Stimulated activated effector memory CD8-positive, alpha-beta T cell treated with anti-CD3 and anti-CD28 coated beads, Interleukin-12 subunit alpha, Interleukin-12 subunit beta, amount 100 ng/mL, for 72 hours (primary cell): ENCODE measurements around the gene FBXO47.
A peak's percentile ranks its signal among the peaks of the same experiment; 100 is the strongest.
"Not testable (repeated sequence)": the region's sequence is repeated elsewhere in the genome, so short reads cannot be mapped to it uniquely, and the experiment has no call there.

Source experiments
- ATAC-seq: fragments of 150-1000 bp; cut with Tn5 transposase; 2 replicates; pipeline ENCODE4 v1.10.0; 2021
- DNase-seq, 2 donors: peaks; one replicate each; pipeline ENCODE4 v3.0.0; 2021 to 2022; ENCODE audit warnings: low spot score in 2 of 2
- H3K27ac Mint-ChIP-seq: one replicate; pipeline ENCODE4 v1.8.0; 2022; ENCODE audit warnings: mild to moderate bottlenecking, mixed read lengths
- H3K36me3 Mint-ChIP-seq: one replicate; pipeline ENCODE4 v1.8.0; 2022; ENCODE audit warnings: mild to moderate bottlenecking, mixed read lengths
- H3K4me1 Mint-ChIP-seq: one replicate; pipeline ENCODE4 v1.8.0; 2022; ENCODE audit warnings: mixed read lengths
- H3K4me3 Mint-ChIP-seq: one replicate; pipeline ENCODE4 v1.8.0; 2022; ENCODE audit warnings: mild to moderate bottlenecking, mixed read lengths
- H3K9me3 Mint-ChIP-seq: one replicate; pipeline ENCODE4 v1.8.0; 2022; ENCODE audit warnings: mixed read lengths

The FBXO47 gene

DNA sequence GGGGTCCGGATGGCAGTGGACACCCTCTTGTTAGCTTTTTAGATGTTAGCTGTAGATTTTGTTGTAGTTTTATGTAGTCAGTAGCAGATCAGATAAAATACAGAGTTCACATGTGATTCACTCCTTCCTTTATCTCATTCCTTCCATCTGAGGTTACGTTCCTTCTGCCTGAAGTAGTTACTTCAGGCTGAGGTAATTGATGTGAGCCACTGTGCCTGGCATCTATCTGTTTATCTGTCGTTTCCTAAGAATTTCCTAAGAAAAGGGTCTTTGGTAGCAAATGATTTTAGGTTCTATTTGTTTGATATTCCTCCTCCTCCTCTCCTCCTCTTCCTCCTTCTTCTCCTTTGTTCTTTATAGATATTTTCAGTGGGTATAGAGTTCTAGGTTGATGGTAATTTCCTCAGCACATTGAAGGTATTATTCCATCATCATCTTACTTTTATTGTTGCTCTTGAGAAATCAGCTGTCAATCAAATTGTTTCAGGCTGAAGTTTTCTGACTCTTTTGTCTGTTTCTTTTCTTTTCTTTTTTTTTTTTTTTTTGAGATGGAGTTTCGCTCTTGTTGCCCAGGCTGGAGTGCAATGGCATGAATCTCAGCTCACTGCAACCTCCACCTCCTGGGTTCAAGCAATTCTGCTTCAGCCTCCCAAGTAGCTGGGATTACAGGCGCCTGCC, 29.6 kb upstream of the FBXO47 start:
- Mint-ChIP-seq H3K4me3 (no peak overlapping the region), H3K36me3 (no peaks in the 10 kb centered on the region), H3K9me3 (peaks cover 18% of the 10 kb centered on the region), H3K4me1 (peaks cover 3% of the 10 kb centered on the region), H3K27ac (no peak overlapping the region)
- DNase-seq = no peak
- no peak for ATAC-seq

DNA sequence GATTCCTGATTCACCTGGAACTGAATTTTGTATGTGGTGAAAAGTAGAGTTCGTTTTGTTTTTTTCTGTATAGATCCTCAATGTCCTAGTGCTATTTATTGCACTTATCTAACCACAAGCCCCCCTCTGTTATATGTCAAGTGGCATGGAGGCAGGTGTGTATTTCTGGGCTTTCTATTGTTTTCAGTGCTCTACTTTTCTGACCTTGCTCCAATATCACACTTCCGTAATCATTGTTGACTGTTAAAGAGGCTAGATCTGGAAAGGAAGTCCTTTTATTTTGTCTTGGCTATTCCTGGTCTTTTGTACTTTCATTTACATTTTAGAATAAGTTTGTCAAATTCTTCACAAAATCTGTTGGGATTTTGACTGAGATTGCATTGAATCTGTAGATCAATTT, 26.8 kb upstream of the FBXO47 start:
- H3K4me1 Mint-ChIP-seq = no peaks in the 10 kb centered on the region
- ATAC-seq (no peak), DNase-seq (no peak)
- H3K36me3 Mint-ChIP-seq = no peaks in the 10 kb centered on the region
- H3K27ac Mint-ChIP-seq = no peak overlapping the region
- no peak overlapping the region for H3K4me3 Mint-ChIP-seq
- H3K9me3 Mint-ChIP-seq = peaks cover 18% of the 10 kb centered on the region

DNA sequence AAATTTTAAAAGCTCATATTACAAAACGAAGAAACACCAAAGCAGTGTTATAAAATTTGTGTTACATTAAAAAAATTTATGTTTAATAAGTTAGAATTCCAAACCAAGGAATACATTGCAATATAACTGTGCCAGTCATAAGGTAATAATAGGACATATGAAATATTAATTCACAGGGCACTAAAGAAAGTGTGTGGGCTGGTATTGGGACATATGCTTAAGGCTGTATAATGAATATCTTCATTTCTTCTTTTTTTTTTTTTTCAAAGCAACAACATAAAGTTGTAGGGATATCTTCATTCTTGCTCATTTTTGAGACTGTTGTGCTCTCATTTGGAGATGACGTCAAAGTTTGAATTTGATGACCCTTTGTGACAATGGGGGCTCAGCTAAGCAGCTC, 17.5 kb upstream of the FBXO47 start:
- H3K4me3 Mint-ChIP-seq = no peak overlapping the region
- H3K9me3 Mint-ChIP-seq = no peaks in the 10 kb centered on the region
- DNase-seq (no peak), ATAC-seq (no peak)
- no peak overlapping the region for H3K27ac Mint-ChIP-seq
- H3K36me3 Mint-ChIP-seq = no peaks in the 10 kb centered on the region
- H3K4me1 Mint-ChIP-seq = no peaks in the 10 kb centered on the region

DNA sequence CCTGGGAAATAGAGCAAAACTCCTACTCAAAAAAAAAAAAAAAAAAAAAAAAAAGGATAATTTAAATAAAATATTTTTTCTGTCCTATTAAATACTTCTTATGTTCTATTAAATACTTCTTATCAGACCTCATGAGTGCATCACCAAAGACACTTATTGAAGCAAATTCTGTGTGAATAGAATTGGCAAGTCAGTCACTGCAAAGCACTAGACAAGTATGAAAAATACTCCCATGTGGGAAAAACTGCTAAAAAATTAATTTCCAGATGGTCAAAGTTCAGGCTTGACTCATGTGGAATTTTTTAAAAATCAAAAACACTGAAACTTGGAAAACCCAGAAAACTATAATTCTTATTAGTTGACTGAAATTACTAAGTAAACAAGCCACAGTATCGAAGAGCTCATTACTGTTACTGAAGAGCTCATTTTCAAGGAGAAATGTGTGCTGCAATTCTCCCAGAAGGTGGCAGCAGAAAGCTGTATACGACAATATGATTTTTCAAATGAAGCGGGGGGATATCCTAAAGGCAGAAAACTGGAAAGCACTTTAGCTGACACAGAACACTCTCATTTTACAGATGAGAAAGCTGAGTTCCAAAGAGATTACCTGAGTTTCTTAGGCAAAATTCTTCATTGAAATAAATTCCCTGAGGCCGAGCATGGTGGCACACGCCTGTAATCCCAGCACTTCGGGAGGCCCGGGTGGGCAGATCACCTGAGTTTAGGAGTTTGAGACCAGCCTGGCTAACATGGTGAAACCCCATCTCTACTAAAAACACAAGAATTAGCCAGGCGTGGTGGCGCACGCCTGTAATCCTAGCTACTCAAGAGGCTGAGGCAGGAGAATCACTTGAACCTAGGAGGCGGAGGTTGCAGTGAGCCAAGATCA, 15.9 kb upstream of the FBXO47 start:
- Mint-ChIP-seq H3K9me3 (no peaks in the 10 kb centered on the region), H3K36me3 (no peaks in the 10 kb centered on the region), H3K27ac (no peak overlapping the region), H3K4me3 (no peak overlapping the region), H3K4me1 (no peaks in the 10 kb centered on the region)
- ATAC-seq (peak; percentile 65), DNase-seq (peak; percentile 7 to 57)

DNA sequence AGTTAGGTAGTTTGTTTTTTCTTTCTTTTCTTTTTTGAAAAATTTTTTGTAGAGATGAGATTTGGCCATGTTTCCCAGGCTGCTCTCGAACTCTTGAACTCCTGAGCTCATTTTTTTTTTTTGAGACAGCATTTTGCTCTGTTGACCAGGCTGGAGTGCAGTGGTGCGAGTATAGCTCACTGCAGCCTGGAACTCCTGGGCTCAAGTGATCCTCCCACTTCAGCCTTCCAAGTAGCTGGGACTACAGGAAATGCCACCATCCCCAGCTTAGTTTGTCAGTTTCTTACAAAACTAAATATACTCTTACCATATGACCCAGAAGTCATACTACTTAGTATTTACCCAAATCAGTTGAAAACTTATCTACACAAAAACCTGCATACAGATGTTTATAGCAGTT, 14.4 kb upstream of the FBXO47 start:
- DNase-seq (no peak), ATAC-seq (no peak)
- Mint-ChIP-seq H3K36me3 (no peaks in the 10 kb centered on the region), H3K9me3 (no peaks in the 10 kb centered on the region), H3K27ac (no peak overlapping the region), H3K4me3 (no peak overlapping the region), H3K4me1 (no peaks in the 10 kb centered on the region)

DNA sequence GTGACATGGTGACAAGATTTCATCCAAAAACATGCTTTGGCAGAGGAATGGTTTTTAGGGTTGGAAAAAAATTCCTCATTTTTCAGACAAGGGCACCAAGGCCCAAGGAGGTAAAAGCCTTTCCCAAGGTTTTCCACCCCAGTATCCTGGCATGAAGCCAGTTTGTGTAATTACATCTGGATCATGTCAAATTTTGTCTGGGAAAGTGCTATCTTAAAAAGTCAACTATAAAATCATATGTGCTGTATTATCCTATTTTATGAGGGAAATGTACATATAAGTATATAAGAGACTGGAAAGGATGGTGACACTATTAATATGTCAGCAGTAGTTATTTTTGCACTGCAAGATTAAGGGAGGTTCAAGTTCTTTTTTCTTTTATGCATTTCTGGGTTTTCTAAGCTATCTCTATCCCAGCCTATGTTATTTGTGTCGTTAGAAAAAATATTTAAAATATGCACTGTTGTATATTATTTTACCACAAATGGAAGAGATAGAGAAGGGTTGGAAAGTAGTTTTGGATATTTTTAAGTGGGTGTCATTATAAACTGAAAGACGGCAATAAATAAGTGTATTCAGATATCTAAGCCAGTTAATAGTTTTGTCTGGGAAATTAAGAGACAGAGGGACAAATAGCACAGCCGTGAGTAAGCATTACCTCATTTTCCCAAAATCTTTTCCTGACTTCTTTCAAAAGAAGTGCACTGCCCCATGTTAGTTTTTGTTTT, 13.5 kb upstream of the FBXO47 start:
- no peak overlapping the region for H3K4me3 Mint-ChIP-seq
- H3K4me1 Mint-ChIP-seq = no peaks in the 10 kb centered on the region
- ATAC-seq = no peak
- DNase-seq = no peak
- H3K27ac Mint-ChIP-seq = no peak overlapping the region
- no peaks in the 10 kb centered on the region for H3K9me3 Mint-ChIP-seq
- H3K36me3 Mint-ChIP-seq = no peaks in the 10 kb centered on the region

DNA sequence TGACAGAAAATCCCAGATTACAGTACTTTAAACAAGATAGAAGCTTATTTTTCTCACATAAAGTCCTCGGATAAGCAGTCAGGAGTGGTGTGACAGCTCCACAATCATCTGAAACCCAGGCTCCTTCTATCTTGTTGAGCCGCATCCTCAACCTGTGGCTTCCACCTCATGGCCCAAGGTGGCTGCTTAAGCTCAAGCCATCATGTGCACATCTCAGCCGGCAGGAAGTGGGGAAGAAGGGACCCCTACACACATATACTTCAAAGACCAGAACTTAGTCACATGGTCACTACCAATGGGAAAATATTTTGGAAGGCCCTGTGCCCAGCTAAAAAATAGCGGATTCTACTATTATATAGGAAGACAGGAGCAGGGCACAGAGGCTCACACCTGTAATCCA, 11.0 kb upstream of the FBXO47 start:
- Mint-ChIP-seq H3K4me1 (no peaks in the 10 kb centered on the region), H3K36me3 (no peaks in the 10 kb centered on the region), H3K4me3 (no peak overlapping the region), H3K27ac (no peak overlapping the region), H3K9me3 (no peaks in the 10 kb centered on the region)
- DNase-seq (no peak), ATAC-seq (no peak)

DNA sequence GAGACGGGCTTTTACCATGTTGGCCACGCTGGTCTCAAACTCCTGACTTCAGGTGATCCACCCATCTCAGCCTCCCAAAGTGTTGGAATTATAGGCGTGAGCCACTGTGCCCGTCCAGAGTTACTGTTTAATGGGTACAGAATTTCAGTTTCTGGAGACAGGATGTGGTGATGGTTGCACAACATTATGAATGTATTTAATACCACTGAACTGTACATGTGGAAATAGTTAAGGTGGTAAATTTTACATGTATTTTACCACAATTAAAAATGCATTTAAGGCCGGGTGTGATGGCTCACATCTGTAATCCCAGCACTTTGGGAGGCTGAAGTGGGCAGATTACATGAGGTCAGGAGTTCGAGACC, 9.0 kb upstream of the FBXO47 start:
- not testable (repeated sequence) for H3K27ac Mint-ChIP-seq, H3K9me3 Mint-ChIP-seq, H3K4me1 Mint-ChIP-seq, DNase-seq, H3K36me3 Mint-ChIP-seq, H3K4me3 Mint-ChIP-seq
- peak; percentile 60 for ATAC-seq

DNA sequence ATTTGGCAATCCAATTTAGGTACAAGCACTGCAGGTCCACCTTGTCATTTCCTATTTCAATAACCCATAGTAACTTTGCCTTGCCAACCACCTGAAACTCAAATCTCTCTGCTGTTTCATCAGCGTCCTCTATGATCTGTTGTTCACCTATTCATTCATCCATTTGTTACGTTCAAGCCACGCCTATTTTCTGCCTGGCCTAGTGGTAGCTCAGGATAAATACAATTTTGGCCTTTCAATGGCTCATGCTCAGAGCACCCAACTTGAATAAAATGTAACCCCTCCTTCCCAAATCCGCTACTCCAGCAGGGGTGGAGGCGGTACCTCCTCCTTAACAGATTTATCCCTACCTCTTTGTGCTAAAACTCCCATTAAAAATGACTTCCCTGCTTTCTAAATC, 3.6 kb upstream of the FBXO47 start:
- DNase-seq (no peak), ATAC-seq (no peak)
- Mint-ChIP-seq H3K27ac (no peak overlapping the region), H3K4me3 (no peak overlapping the region), H3K4me1 (peaks cover 8% of the 10 kb centered on the region), H3K9me3 (no peaks in the 10 kb centered on the region), H3K36me3 (no peaks in the 10 kb centered on the region)

DNA sequence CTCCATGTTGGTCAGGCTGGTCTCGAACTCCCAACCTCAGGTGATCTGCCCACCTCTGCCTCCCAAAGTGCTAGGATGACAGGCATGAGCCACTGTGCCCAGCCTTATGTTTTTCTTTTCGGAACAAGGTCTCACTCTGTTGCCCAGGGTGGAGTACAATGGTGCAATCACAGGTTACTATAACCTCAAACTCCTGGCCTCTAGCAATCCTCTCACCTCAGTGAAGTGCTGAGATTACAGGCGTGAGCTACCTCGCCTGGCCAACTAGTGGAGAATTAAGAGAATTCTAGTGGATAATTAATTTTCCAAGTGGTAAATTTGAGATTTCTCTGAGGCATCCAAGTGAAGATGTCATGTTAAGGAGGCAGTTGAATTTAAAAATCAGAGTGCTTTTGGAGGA, 2.9 kb upstream of the FBXO47 start:
- Mint-ChIP-seq H3K4me1 (peaks cover 8% of the 10 kb centered on the region), H3K9me3 (no peaks in the 10 kb centered on the region), H3K4me3 (no peak overlapping the region), H3K27ac (no peak overlapping the region), H3K36me3 (no peaks in the 10 kb centered on the region)
- ATAC-seq (no peak), DNase-seq (no peak)

DNA sequence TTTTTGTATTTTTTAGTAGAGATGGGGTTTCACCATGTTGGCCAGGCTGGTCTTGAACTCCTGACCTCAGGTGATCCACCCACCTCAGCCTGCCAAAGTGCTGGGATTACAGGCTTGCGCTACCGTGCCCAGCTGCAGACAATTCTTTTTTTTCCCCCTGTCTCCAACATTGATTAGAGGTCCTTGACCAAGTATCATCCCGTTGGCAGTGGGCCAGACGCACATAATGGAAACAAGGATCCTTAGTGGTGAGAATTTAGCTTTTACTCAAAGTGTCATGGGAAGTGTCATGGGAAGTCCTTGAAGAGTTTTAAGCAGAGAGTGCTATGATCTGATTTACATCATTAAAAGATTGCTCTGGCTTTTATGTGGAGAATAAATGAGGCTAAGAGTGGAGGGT, 2.1 kb upstream of the FBXO47 start:
- H3K36me3 Mint-ChIP-seq = no peaks in the 10 kb centered on the region
- peaks cover 8% of the 10 kb centered on the region for H3K4me1 Mint-ChIP-seq
- H3K27ac Mint-ChIP-seq = no peak overlapping the region
- ATAC-seq (no peak), DNase-seq (no peak)
- no peaks in the 10 kb centered on the region for H3K9me3 Mint-ChIP-seq
- no peak overlapping the region for H3K4me3 Mint-ChIP-seq

DNA sequence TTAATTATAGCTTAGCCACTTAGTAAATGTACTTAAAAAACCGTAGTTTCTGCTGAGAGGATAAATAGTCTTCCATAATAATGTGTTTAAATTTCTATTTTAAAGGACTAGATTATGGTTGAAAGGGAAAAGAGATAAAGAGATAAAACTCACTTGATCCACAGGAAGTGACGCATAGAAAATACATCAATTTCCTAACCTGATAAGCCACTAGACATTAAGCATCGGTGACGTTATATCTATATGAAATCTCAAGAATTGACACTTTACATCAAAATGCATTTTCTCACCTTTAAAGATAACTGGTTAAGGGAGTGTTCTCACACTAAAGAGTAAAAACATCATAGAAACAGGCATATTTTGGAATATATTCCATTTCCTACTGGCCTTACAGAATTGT, 5.8 kb downstream of the FBXO47 start:
- ATAC-seq = no peak
- H3K4me1 Mint-ChIP-seq = no peaks in the 10 kb centered on the region
- H3K27ac Mint-ChIP-seq = no peak overlapping the region
- no peak overlapping the region for H3K4me3 Mint-ChIP-seq
- DNase-seq = no peak
- H3K9me3 Mint-ChIP-seq = no peaks in the 10 kb centered on the region
- H3K36me3 Mint-ChIP-seq = no peaks in the 10 kb centered on the region

DNA sequence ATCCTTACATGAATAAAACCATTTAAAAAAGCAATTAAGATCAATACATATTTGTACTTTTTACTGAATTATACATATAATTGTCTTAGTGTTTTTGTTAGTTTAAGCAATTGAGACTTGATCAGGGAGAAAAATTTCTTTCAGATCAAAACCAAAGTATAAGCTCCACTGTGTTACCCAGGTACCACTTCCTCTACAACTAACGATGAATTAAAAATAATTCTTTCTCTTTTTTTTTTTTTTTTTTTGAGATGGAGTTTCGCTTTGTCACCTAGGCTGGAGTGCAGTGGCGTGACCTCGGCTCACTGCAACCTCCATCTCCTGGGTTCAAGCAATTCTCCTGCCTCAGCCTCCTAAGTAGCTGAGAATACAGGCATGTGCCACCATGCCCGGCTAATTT, 6.8 kb downstream of the FBXO47 start:
- no peak overlapping the region for H3K27ac Mint-ChIP-seq
- no peak for ATAC-seq
- no peaks in the 10 kb centered on the region for H3K9me3 Mint-ChIP-seq
- no peak overlapping the region for H3K4me3 Mint-ChIP-seq
- no peak for DNase-seq
- H3K4me1 Mint-ChIP-seq = no peaks in the 10 kb centered on the region
- H3K36me3 Mint-ChIP-seq = no peaks in the 10 kb centered on the region

DNA sequence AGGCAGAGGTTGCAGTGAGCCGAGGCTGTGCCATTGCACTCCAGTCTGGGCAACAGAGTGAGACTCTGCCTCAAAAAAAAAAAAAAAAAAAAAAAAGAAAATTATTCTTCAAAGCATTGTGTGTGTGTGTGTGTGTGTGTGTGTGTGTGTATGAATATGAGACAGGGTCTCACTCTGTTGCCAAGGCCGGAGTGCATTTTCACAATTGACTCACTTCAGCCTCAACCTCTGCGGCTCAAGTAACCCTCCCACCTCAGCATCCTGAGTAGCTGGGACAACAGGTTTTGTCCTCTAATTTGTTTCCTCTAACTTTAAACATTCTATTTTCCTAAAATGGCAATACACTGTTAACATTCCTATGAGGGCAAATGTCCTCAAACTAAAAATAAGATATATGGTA, 7.7 kb downstream of the FBXO47 start:
- Mint-ChIP-seq H3K9me3 (no peaks in the 10 kb centered on the region), H3K4me3 (no peak overlapping the region), H3K4me1 (no peaks in the 10 kb centered on the region), H3K36me3 (no peaks in the 10 kb centered on the region), H3K27ac (no peak overlapping the region)
- no peak for ATAC-seq
- DNase-seq = no peak

DNA sequence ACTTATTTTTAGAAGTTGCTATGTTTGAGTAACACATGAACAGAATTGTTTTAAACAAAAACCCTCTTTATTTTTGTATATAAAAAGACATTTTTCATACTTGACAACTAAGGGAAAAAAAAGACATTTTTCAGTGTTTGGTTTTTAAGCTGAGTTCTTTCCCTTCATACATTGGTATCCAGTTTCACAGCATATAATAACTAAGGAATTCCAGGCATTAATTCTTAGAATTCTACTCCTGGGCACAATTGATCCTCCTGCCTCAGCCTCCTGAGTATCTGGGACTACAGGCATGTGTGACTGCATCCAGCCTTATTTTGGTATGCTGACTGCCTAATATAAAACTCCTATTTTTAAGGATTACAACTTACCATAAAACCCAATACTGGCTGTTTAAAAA, 8.4 kb downstream of the FBXO47 start:
- H3K36me3 Mint-ChIP-seq = no peaks in the 10 kb centered on the region
- no peak overlapping the region for H3K27ac Mint-ChIP-seq
- no peak for ATAC-seq
- H3K4me3 Mint-ChIP-seq = no peak overlapping the region
- no peaks in the 10 kb centered on the region for H3K4me1 Mint-ChIP-seq
- no peaks in the 10 kb centered on the region for H3K9me3 Mint-ChIP-seq
- DNase-seq = no peak

DNA sequence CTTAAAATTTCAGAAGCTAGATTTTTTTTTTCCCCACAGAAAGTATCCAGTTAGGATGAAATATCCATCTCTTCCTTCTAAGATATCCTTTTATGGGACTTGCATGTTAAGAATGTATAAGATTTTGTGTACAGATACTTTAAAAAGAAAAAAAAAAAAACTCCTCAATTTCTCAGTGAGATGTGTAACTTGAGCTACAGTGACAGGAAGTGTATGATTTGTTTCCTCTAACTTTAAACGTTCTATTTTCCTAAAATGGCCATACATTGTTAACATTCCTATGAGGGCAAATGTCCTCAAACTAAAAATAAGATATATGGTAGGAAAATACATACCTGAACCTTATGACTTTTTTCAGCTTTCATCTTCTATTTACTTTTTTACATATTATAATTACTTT, 8.9 kb downstream of the FBXO47 start:
- ATAC-seq (no peak), DNase-seq (no peak)
- H3K9me3 Mint-ChIP-seq = no peaks in the 10 kb centered on the region
- H3K4me3 Mint-ChIP-seq = no peak overlapping the region
- no peaks in the 10 kb centered on the region for H3K36me3 Mint-ChIP-seq
- H3K4me1 Mint-ChIP-seq = no peaks in the 10 kb centered on the region
- no peak overlapping the region for H3K27ac Mint-ChIP-seq
